ENCODE data around the gene GABPB2. TPM values are rescaled to one million over a fixed set of nuclear protein-coding genes. Genes with fewer than 3 reads are reported as not detected.

Gene GABPB2
- total RNA-seq, 3 donors from 2014 or later, result 15.1 to 18.7 (median 18.6) TPM

- no peaks in the 10 kb centered on the region for H3K36me3 ChIP-seq (ENCODE audit: low read depth)
- no peak for ATAC-seq
- no peaks in the 10 kb centered on the region for H3K9me3 ChIP-seq
- TF ChIP-seq CTCF (IDR thresholded peaks at IDR 0.05), result no peak
- H3K4me1 ChIP-seq (ENCODE audit: low read depth), result peaks cover 4% of the 10 kb centered on the region
- DNase-seq, result peak in 1 of 3 donors; percentile 18
- intact Hi-C loops (cut with DNase I, micrococcal nuclease), result no loop called here
- no peak overlapping the region for H3K4me3 ChIP-seq
Observed at GRCh38 chr1:151158326-151158725, 87.8 kb downstream of the GABPB2 start.

GRCh38 chr1:151158751-151159251 lies 88.2 kb downstream of the GABPB2 start:
- Histone ChIP-seq H3K4me3 (no peak overlapping the region), H3K36me3 (ENCODE audit: low read depth) (no peaks in the 10 kb centered on the region), H3K9me3 (no peaks in the 10 kb centered on the region), H3K4me1 (ENCODE audit: low read depth) (peaks cover 4% of the 10 kb centered on the region)
- DNase-seq (peak in 1 of 3 donors; percentile 56), ATAC-seq (no peak)
- no peak for TF ChIP-seq CTCF (IDR thresholded peaks at IDR 0.05)
- intact Hi-C loops (cut with DNase I, micrococcal nuclease), result no loop called here

- Histone ChIP-seq H3K4me1 (ENCODE audit: low read depth) (peaks cover 4% of the 10 kb centered on the region), H3K36me3 (ENCODE audit: low read depth) (no peaks in the 10 kb centered on the region), H3K9me3 (no peaks in the 10 kb centered on the region), H3K4me3 (no peak overlapping the region)
- TF ChIP-seq CTCF (IDR thresholded peaks at IDR 0.05), result no peak
- intact Hi-C loops (cut with DNase I, micrococcal nuclease), result no loop called here
- no peak for ATAC-seq
- no peak for DNase-seq
Observed at GRCh38 chr1:151159373-151159772, 88.8 kb downstream of the GABPB2 start.

- intact Hi-C loops (cut with DNase I, micrococcal nuclease), result no loop called here
- peak overlapping the region; percentile 42 for H3K4me3 ChIP-seq
- no peak for ATAC-seq
- H3K4me1 ChIP-seq (ENCODE audit: low read depth), result peaks cover 11% of the 10 kb centered on the region
- no peaks in the 10 kb centered on the region for H3K9me3 ChIP-seq
- no peak for TF ChIP-seq CTCF (IDR thresholded peaks at IDR 0.05)
- peak in 1 of 3 donors; percentile 65 for DNase-seq
- no peaks in the 10 kb centered on the region for H3K36me3 ChIP-seq (ENCODE audit: low read depth)
Observed at GRCh38 chr1:151164732-151165280, 94.2 kb downstream of the GABPB2 start.

- DNase-seq (peak; percentile 48 to 68 (median 50)), ATAC-seq (peak; percentile 31)
- TF ChIP-seq CTCF (IDR thresholded peaks at IDR 0.05), result no peak
- Histone ChIP-seq H3K4me1 (ENCODE audit: low read depth) (peaks cover 11% of the 10 kb centered on the region), H3K9me3 (no peaks in the 10 kb centered on the region), H3K4me3 (peak overlapping the region; percentile 42), H3K36me3 (ENCODE audit: low read depth) (no peaks in the 10 kb centered on the region)
- intact Hi-C loops (cut with DNase I, micrococcal nuclease), result no loop called here
Observed at GRCh38 chr1:151165281-151165737, 94.7 kb downstream of the GABPB2 start.

Measured in mucosa of descending colon (tissue), 3 donors.